Mesothelial cell of epicardium (in vitro differentiated cells): ENCODE measurements around the gene E2F1. TPM values are rescaled to one million over a fixed set of nuclear protein-coding genes. Genes with fewer than 3 reads are reported as not detected.

Experiments used
- DNase-seq, 2 experiments: peaks; one replicate each; pipeline ENCODE4 v3.0.0; 2021; ENCODE audit warnings: low spot score in 2 of 2; ENCODE audit not compliant: unreplicated experiment in 2 of 2
- H3K27ac Mint-ChIP-seq: 2 replicates; pipeline ENCODE4 v1.8.0; 2021; ENCODE audit warnings: mixed read lengths
- H3K27me3 Mint-ChIP-seq: 2 replicates; pipeline ENCODE4 v1.8.0; 2021; ENCODE audit warnings: low read depth, mixed read lengths
- H3K36me3 Mint-ChIP-seq: 2 replicates; pipeline ENCODE4 v1.8.0; 2021; ENCODE audit warnings: mixed read lengths
- H3K4me1 Mint-ChIP-seq: 2 replicates; pipeline ENCODE4 v1.8.0; 2021; ENCODE audit warnings: mixed read lengths
- H3K4me3 Mint-ChIP-seq: 2 replicates; pipeline ENCODE4 v1.8.0; 2021; ENCODE audit warnings: mild to moderate bottlenecking, moderate library complexity, mixed read lengths
- H3K9me3 Mint-ChIP-seq: 2 replicates; pipeline ENCODE4 v1.8.0; 2021; ENCODE audit warnings: mixed read lengths
- total RNA-seq: library from RNA; stranded (reverse); gene quantifications from 3 replicates; pipeline ENCODE4 v1.2.1, GENCODE V29; 2021
- TF ChIP-seq, protein P1 (sequence below): fragments of 200-600 bp; sonication (generic); IDR thresholded peaks from one replicate; pipeline ENCODE4 v1.5.0; 2021; ENCODE audit warnings: antibody characterized with exemption; ENCODE audit not compliant: unreplicated experiment

The E2F1 gene
- total RNA-seq, 1 donor from 2014 or later: 16.7 TPM

DNA sequence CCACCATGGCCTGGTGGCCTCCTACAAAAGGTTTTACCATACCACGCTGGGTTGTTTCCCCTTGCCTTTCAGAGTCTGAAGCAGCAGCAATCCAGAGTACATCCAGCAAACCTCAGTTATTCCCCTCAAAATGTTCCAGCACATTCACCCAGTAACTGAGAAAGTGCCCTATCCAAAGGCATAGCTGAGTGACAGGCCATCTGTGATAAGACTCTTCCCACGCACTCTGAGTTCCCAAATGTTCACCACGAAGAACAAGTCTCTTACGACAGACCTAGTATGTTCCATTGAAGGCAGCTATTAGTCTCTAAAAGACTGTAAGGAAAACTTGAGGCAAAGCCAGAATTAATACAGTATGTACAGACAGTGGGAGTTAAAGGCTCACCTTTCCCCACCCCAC is 55.7 kb downstream of the E2F1 start:
- H3K36me3 Mint-ChIP-seq: peaks cover 54% of the 10 kb centered on the region
- no peaks in the 10 kb centered on the region for H3K4me1 Mint-ChIP-seq
- no peaks in the 10 kb centered on the region for H3K9me3 Mint-ChIP-seq
- TF ChIP-seq, protein P1, sequence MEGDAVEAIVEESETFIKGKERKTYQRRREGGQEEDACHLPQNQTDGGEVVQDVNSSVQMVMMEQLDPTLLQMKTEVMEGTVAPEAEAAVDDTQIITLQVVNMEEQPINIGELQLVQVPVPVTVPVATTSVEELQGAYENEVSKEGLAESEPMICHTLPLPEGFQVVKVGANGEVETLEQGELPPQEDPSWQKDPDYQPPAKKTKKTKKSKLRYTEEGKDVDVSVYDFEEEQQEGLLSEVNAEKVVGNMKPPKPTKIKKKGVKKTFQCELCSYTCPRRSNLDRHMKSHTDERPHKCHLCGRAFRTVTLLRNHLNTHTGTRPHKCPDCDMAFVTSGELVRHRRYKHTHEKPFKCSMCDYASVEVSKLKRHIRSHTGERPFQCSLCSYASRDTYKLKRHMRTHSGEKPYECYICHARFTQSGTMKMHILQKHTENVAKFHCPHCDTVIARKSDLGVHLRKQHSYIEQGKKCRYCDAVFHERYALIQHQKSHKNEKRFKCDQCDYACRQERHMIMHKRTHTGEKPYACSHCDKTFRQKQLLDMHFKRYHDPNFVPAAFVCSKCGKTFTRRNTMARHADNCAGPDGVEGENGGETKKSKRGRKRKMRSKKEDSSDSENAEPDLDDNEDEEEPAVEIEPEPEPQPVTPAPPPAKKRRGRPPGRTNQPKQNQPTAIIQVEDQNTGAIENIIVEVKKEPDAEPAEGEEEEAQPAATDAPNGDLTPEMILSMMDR: no peak
- no peak overlapping the region for H3K4me3 Mint-ChIP-seq
- no peaks in the 10 kb centered on the region for H3K27me3 Mint-ChIP-seq
- no peak for DNase-seq
- H3K27ac Mint-ChIP-seq: peak overlapping the region; percentile 2

DNA sequence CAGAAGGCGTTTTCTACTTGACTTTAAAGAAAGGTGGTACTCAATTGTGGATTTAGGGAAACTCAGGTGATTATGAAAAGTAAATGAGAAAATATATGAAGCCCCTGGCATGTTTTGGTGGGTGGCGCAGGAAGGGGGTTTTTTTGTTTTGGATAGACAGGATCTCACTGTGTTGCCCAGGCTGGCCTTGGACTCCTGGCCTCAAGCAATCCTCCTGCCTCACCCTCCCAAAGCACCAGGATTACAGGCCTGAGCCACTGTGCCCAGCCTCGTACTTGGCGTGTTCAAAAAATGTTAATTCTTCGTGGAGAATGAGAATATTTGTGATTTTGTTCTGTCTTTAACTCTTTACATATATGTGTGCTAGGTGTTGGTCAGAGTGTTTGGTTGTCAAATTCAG is 56.2 kb downstream of the E2F1 start:
- no peak overlapping the region for H3K4me3 Mint-ChIP-seq

DNA sequence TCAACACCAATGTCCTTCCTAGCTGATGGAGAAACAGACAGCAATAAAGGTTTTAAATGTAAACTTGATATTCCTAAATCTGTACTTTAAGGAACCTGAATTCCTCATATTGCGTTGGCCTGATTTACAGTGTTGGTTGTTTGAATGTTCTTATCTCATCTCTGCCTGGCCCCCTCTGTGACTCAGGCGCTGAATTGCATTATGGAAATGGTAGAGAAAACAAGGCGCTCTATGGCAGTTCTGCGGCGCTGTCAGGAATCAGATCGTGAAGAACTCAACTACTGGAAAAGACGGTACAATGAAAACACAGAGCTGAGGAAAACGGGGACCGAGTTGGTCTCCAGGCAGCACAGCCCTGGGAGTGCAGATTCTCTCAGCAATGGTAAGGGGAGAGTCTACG is 56.7 kb downstream of the E2F1 start:
- Mint-ChIP-seq H3K9me3 (no peaks in the 10 kb centered on the region), H3K4me3 (no peak overlapping the region), H3K36me3 (peaks cover 61% of the 10 kb centered on the region)

More for the DNA sequence above, 56.2 kb downstream of the E2F1 start:
- H3K27ac Mint-ChIP-seq: no peak overlapping the region
- H3K36me3 Mint-ChIP-seq: peaks cover 59% of the 10 kb centered on the region
- DNase-seq: no peak
- H3K9me3 Mint-ChIP-seq: no peaks in the 10 kb centered on the region
- H3K27me3 Mint-ChIP-seq: no peaks in the 10 kb centered on the region
- TF ChIP-seq, protein P1: no peak
- H3K4me1 Mint-ChIP-seq: no peaks in the 10 kb centered on the region

DNA sequence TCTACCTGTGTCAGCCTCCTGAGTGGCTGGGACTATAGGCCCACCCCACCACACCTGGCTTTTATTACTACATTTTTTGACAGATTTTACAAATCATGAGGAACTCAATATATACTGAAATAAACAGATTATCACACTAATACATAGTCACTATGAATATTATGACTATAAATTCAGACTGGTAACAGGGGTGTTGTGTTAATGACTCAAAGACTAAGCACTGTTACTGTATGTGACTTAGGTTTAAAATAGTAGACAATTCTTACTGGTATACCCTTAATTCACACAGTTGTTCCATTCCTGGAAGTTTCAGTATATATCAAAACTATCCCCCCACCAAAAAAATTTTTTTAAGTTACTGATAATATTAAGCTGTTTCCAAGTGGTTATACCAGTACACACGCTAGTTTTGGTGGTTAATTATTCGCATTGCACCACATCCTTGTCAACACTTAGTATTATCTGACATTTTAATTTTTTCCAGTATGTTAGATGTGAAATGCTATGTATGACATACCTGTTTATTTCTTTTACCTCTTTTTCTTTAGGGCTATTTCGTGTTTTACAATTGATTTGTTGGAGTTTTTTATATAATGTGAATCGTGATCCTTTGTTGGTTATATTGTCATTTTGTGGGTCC is 58.5 kb downstream of the E2F1 start:
- Mint-ChIP-seq H3K27ac (no peak overlapping the region), H3K9me3 (no peaks in the 10 kb centered on the region), H3K27me3 (no peaks in the 10 kb centered on the region), H3K36me3 (peaks cover 69% of the 10 kb centered on the region), H3K4me1 (no peaks in the 10 kb centered on the region), H3K4me3 (no peak overlapping the region)
- TF ChIP-seq, protein P1: no peak
- DNase-seq: no peak

More for the DNA sequence above, 56.7 kb downstream of the E2F1 start:
- TF ChIP-seq, protein P1: no peak
- Mint-ChIP-seq H3K4me1 (no peaks in the 10 kb centered on the region), H3K27ac (no peak overlapping the region), H3K27me3 (no peaks in the 10 kb centered on the region)
- no peak for DNase-seq

DNA sequence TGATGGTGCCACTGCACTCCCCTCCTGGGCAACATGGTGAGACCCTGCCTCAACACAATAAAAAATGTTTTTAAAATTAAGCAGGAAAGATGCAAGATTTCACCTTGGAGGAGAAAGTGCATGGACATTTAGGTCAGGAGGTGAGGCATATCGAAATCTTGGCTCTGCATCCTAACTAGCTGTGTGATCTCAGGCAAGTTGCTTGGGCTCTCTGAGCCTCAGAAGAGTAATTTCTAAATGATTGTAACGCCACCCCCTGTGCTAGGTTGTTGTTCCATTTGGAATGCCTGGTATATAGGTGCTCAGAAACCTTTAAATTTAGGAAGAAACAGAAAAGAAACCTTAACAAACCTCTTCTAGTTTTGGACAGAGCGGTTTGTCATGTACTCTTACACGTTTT is 60.0 kb downstream of the E2F1 start:
- Mint-ChIP-seq H3K36me3 (peaks cover 67% of the 10 kb centered on the region), H3K4me1 (no peaks in the 10 kb centered on the region), H3K9me3 (no peaks in the 10 kb centered on the region), H3K27ac (no peak overlapping the region), H3K4me3 (no peak overlapping the region), H3K27me3 (no peaks in the 10 kb centered on the region)
- DNase-seq: no peak
- TF ChIP-seq, protein P1: no peak

Other genes with a start within 250 kb of the E2F1 start
- 11.9 to 13.4 TPM (median 13.3 TPM) in 3 replicates for gene SNTA1, start 242.6 kb downstream of the E2F1 start, total RNA-seq
- gene CBFA2T2, start 196.3 kb downstream of the E2F1 start, total RNA-seq: 39.7 to 47.2 TPM (median 46.1 TPM) in 3 replicates
- 0.09 to 0.20 TPM (median 0.11 TPM) in 3 replicates for gene C20orf144, start 24.1 kb downstream of the E2F1 start, total RNA-seq
- gene ACTL10, start 19.4 kb downstream of the E2F1 start, total RNA-seq: 0.63 to 0.86 TPM (median 0.66 TPM) in 3 replicates
- gene NECAB3, start 12.0 kb downstream of the E2F1 start, total RNA-seq: 58.4 to 60.1 TPM (median 58.6 TPM) in 3 replicates
- gene PXMP4, start 33.9 kb upstream of the E2F1 start, total RNA-seq: 7.0 to 7.5 TPM (median 7.4 TPM) in 3 replicates
- gene ZNF341, start 45.6 kb upstream of the E2F1 start, total RNA-seq: 5.3 to 5.4 TPM (median 5.4 TPM) in 3 replicates
- gene CHMP4B, start 125.0 kb upstream of the E2F1 start, total RNA-seq: 76.9 to 79.4 TPM (median 77.7 TPM) in 3 replicates